ENCODE measurements around the gene SLC25A27. TPM values are rescaled to one million over a fixed set of nuclear protein-coding genes. Genes with fewer than 3 reads are reported as not detected.
"Not testable (repeated sequence)": the region's sequence is repeated elsewhere in the genome, so short reads cannot be mapped to it uniquely, and the experiment has no call there.

The SLC25A27 gene
- total RNA-seq, 1 experiment from 2014 or later: 0.45 TPM

DNA sequence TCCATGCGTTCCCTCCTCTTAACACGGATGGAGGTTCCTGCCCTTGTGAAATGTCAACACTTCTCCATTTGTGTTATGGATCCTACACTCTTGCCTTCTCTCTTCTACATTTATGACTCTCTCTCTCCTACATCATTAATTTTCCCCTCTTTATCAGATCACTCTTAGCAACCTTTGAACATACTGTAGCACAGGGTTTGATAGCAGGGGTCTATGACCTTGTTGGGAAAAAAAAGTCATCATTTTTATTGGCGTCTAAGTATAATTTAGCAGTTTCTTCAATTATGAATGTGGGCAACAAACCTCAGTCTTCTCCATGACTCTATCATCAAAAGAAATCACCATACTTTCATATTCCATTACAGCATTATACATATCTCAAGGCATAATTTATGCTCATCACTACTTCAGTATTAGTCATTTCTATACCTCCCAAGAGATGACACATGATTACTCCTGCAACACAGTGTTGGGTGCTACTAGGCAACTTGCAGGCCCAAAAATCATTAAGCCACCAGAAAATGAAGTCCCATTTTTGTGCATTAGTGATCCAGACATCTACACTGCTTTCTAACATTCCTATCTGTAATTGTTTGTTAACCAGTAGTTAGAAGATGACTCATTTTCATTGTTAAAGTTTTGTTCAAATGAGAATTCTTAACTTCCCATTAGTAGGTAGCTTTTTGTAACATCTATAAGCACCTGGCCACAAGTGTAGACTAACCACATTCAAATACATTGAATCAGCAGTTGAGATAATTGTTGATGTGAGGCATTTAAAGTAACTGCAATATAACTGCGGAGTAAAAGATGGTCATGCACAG, 9.6 kb upstream of the SLC25A27 start:
- DNase-seq (ENCODE audit: low spot score): no peak
- no peaks in the 10 kb centered on the region for H3K27me3 ChIP-seq (replicated peaks; ENCODE audit: insufficient read depth, low read depth, low read length, poor library complexity)
- no peak overlapping the region for H3K27ac ChIP-seq (ENCODE audit: low read depth, low read length, poor library complexity, severe bottlenecking)
- intact Hi-C loops (cut with micrococcal nuclease; ENCODE audit: unreplicated experiment): no loop called here
- no peaks in the 10 kb centered on the region for H3K4me1 ChIP-seq (ENCODE audit: insufficient read depth, low read length, poor library complexity, severe bottlenecking)
- no peaks in the 10 kb centered on the region for H3K9me3 ChIP-seq (ENCODE audit: low read depth, low read length, poor library complexity, severe bottlenecking)
- no TSS peak for BruUV-seq (replicated peaks)
- ChIA-PET POLR2A (ENCODE audit: low non-redundant PET) (no interaction called here), CTCF (no interaction called here)
- TF ChIP-seq EZH2 (IDR thresholded peaks at IDR 0.05; ENCODE audit: borderline replicate concordance, low read depth, low read length, poor library complexity, severe bottlenecking) (no peak), CTCF (conservative IDR thresholded peaks at IDR 0.05; ENCODE audit: low read depth, low read length) (no peak)
- no peaks in the 10 kb centered on the region for H3K36me3 ChIP-seq (ENCODE audit: insufficient read depth, low read length, poor library complexity, severe bottlenecking)
- no peak overlapping the region for H3K4me3 ChIP-seq (ENCODE audit: low read depth, low read length, poor library complexity, severe bottlenecking)

- TF ChIP-seq CTCF (conservative IDR thresholded peaks at IDR 0.05; ENCODE audit: low read depth, low read length): no peak
- TF ChIP-seq EZH2 (IDR thresholded peaks at IDR 0.05; ENCODE audit: borderline replicate concordance, low read depth, low read length, poor library complexity, severe bottlenecking): no peak
- CTCF ChIA-PET: no interaction called here
- intact Hi-C loops (cut with micrococcal nuclease; ENCODE audit: unreplicated experiment): no loop called here
- POLR2A ChIA-PET (ENCODE audit: low non-redundant PET): no interaction called here
- Histone ChIP-seq H3K27me3 (replicated peaks; ENCODE audit: insufficient read depth, low read depth, low read length, poor library complexity) (no peaks in the 10 kb centered on the region), H3K36me3 (ENCODE audit: insufficient read depth, low read length, poor library complexity, severe bottlenecking) (no peaks in the 10 kb centered on the region), H3K9me3 (ENCODE audit: low read depth, low read length, poor library complexity, severe bottlenecking) (no peaks in the 10 kb centered on the region), H3K4me1 (ENCODE audit: insufficient read depth, low read length, poor library complexity, severe bottlenecking) (no peaks in the 10 kb centered on the region), H3K27ac (ENCODE audit: low read depth, low read length, poor library complexity, severe bottlenecking) (no peak overlapping the region), H3K4me3 (ENCODE audit: low read depth, low read length, poor library complexity, severe bottlenecking) (no peak overlapping the region)
- BruUV-seq (replicated peaks): no TSS peak
- DNase-seq (ENCODE audit: low spot score): no peak
Measured at GRCh38 chr6:46645265-46645664, 7.5 kb upstream of the SLC25A27 start.

- H3K36me3 ChIP-seq (ENCODE audit: insufficient read depth, low read length, poor library complexity, severe bottlenecking); CTCF ChIA-PET; DNase-seq (ENCODE audit: low spot score): not testable (repeated sequence)
Measured at GRCh38 chr6:46648108-46648507, 4.7 kb upstream of the SLC25A27 start.

More at GRCh38 chr6:46648108-46648507, 4.7 kb upstream of the SLC25A27 start:
- BruUV-seq (replicated peaks); intact Hi-C loops (cut with micrococcal nuclease; ENCODE audit: unreplicated experiment); H3K27me3 ChIP-seq (replicated peaks; ENCODE audit: insufficient read depth, low read depth, low read length, poor library complexity); POLR2A ChIA-PET (ENCODE audit: low non-redundant PET); H3K4me3 ChIP-seq (ENCODE audit: low read depth, low read length, poor library complexity, severe bottlenecking); H3K27ac ChIP-seq (ENCODE audit: low read depth, low read length, poor library complexity, severe bottlenecking); H3K4me1 ChIP-seq (ENCODE audit: insufficient read depth, low read length, poor library complexity, severe bottlenecking); H3K9me3 ChIP-seq (ENCODE audit: low read depth, low read length, poor library complexity, severe bottlenecking): not testable (repeated sequence)

Data from A673 (cell line).